H1 (cell line): ENCODE measurements around the gene DIPK1C. TPM values are rescaled to one million over a fixed set of nuclear protein-coding genes. Genes with fewer than 3 reads are reported as not detected.

Experiments used
- CTCF ChIA-PET: fragments of 300-600 bp; sonication (Branson Sonifier 250); formaldehyde crosslinking; loops from one replicate; lab custom pipeline; 2021; ENCODE audit not compliant: partially characterized antibody; lab: Charles Lee
- POLR2A ChIA-PET: fragments of 300-600 bp; sonication (Branson Sonifier 250); formaldehyde crosslinking; loops from one replicate; lab custom pipeline; 2021; ENCODE audit warnings: inconsistent platforms; ENCODE audit not compliant: partially characterized antibody; lab: Charles Lee
- DNase-seq, 2 experiments: peaks; one replicate each; pipeline versions ENCODE4 v3.0.0 to v3.0.0-alpha.2; 2010 to 2022; ENCODE audit warnings: low spot score in 2 of 2, low read depth in 1 of 2, mixed read lengths in 1 of 2
- FAIRE-seq: peaks from 2 replicates; lab custom pipeline; 2011; peaks lifted over from hg19 to GRCh38; lab: Jason Lieb, UNC
- H2AFZ ChIP-seq: 2 replicates; pipeline ENCODE4 v1.8.1; 2012; ENCODE audit warnings: low read length, inconsistent platforms
- H2AK5ac ChIP-seq: 2 replicates; pipeline ENCODE4 v1.6.1; 2013; ENCODE audit warnings: low read depth, low read length
- H2BK120ac ChIP-seq: replicated peaks from 2 replicates; pipeline ENCODE3; 2013; ENCODE audit warnings: low read depth, low read length, inconsistent platforms
- H2BK12ac ChIP-seq: 2 replicates; pipeline ENCODE4 v1.6.1; 2013; ENCODE audit warnings: low read depth, low read length
- H2BK15ac ChIP-seq: 2 replicates; pipeline ENCODE4 v1.6.1; 2013; ENCODE audit warnings: low read length
- H2BK20ac ChIP-seq: 2 replicates; pipeline ENCODE4 v1.6.1; 2013; ENCODE audit warnings: low read length
- H2BK5ac ChIP-seq: 2 replicates; pipeline ENCODE4 v1.6.1; 2013; ENCODE audit warnings: low read depth, low read length
- H3K14ac ChIP-seq: 2 replicates; pipeline ENCODE4 v1.6.1; 2013; ENCODE audit warnings: inconsistent platforms; ENCODE audit not compliant: insufficient read length
- H3K18ac ChIP-seq: 2 replicates; pipeline ENCODE4 v1.6.1; 2013; ENCODE audit warnings: low read length; ENCODE audit errors: extremely low read depth
- H3K23ac ChIP-seq: 2 replicates; pipeline ENCODE4 v1.6.1; 2013; ENCODE audit warnings: inconsistent platforms; ENCODE audit not compliant: insufficient read length
- H3K23me2 ChIP-seq: 2 replicates; pipeline ENCODE4 v1.6.1; 2013; ENCODE audit warnings: low read depth, low read length
- H3K27ac ChIP-seq: 2 replicates; pipeline ENCODE4 v1.6.1; 2011; ENCODE audit warnings: low read depth, low read length, inconsistent platforms
- H3K27me3 ChIP-seq, 4 experiments: replicated peaks in 1 of 4; 1 replicate in 1 of 4; 2 replicates in 3 of 4; pipeline versions ENCODE4 v1.6.1 to v1.8.1; 2011 to 2013; ENCODE audit warnings: low read length in 3 of 4, mild to moderate bottlenecking in 3 of 4, inconsistent platforms in 2 of 4, mixed read lengths in 2 of 4, moderate library complexity in 1 of 4; ENCODE audit not compliant: control insufficient read depth in 3 of 4, insufficient read depth in 3 of 4; ENCODE audit errors: extremely low read depth in 1 of 4
- H3K36me3 ChIP-seq, 4 experiments: 2 replicates each; pipeline versions ENCODE4 v1.6.1 to v1.8.1; 2011 to 2013; ENCODE audit warnings: mild to moderate bottlenecking in 4 of 4, low read length in 3 of 4, moderate library complexity in 2 of 4, control low read depth in 1 of 4, inconsistent platforms in 1 of 4; ENCODE audit not compliant: insufficient read depth in 4 of 4, control insufficient read depth in 2 of 4
- H3K4ac ChIP-seq: replicated peaks from 2 replicates; pipeline ENCODE3; 2013; ENCODE audit warnings: low read length, low read depth, mixed read lengths, inconsistent platforms; ENCODE audit not compliant: insufficient read length
- H3K4me1 ChIP-seq, 4 experiments: replicated peaks in 1 of 4; 1 replicate in 1 of 4; 2 replicates in 3 of 4; pipeline versions ENCODE4 v1.6.1 to v1.8.1; 2011 to 2013; ENCODE audit warnings: low read length in 3 of 4, inconsistent platforms in 2 of 4, mixed read lengths in 1 of 4; ENCODE audit not compliant: insufficient read depth in 4 of 4, control insufficient read depth in 3 of 4
- H3K4me2 ChIP-seq, 2 experiments: 2 replicates each; pipeline versions ENCODE4 v1.6.1 to v1.8.1; 2011 to 2013; ENCODE audit warnings: low read depth in 2 of 2, low read length in 2 of 2, control low read depth in 1 of 2, inconsistent platforms in 1 of 2, mild to moderate bottlenecking in 1 of 2; ENCODE audit not compliant: insufficient read depth in 1 of 2
- H3K4me3 ChIP-seq, 4 experiments: fragments of 200-600, 300-600 bp in 1 of 4; sonication (generic), shearing (Covaris generic), sonication (Bioruptor Twin) in 1 of 4; 2 replicates each; pipeline versions ENCODE4 v1.5.1 to v1.8.1; 2011 to 2016; ENCODE audit warnings: low read length in 4 of 4, low read depth in 3 of 4, control low read depth in 2 of 4, inconsistent platforms in 2 of 4, mild to moderate bottlenecking in 2 of 4, mixed read lengths in 1 of 4, moderate library complexity in 1 of 4; ENCODE audit not compliant: insufficient read depth in 2 of 4; ENCODE audit errors: extremely low read depth in 1 of 4
- H3K56ac ChIP-seq: replicated peaks from 2 replicates; pipeline ENCODE3; 2013; ENCODE audit warnings: low read depth, mild to moderate bottlenecking, mixed read lengths, low read length, inconsistent platforms; ENCODE audit not compliant: insufficient read length
- H3K79me1 ChIP-seq: 2 replicates; pipeline ENCODE4 v1.6.1; 2013; ENCODE audit warnings: low read depth, low read length, control low read depth
- H3K79me2 ChIP-seq, 2 experiments: 2 replicates each; pipeline versions ENCODE4 v1.6.1 to v1.8.1; 2012 to 2013; ENCODE audit warnings: low read length in 2 of 2, mild to moderate bottlenecking in 2 of 2, inconsistent platforms in 1 of 2; ENCODE audit not compliant: insufficient read depth in 2 of 2, control insufficient read depth in 1 of 2
- H3K9ac ChIP-seq, 4 experiments: replicated peaks in 1 of 4; 1 replicate in 1 of 4; 2 replicates in 3 of 4; pipeline versions ENCODE4 v1.6.1 to v1.8.1; 2011 to 2013; ENCODE audit warnings: low read depth in 3 of 4, low read length in 3 of 4, control low read depth in 2 of 4, mild to moderate bottlenecking in 2 of 4, moderate library complexity in 2 of 4, inconsistent platforms in 1 of 4; ENCODE audit errors: extremely low read depth in 1 of 4
- H3K9me3 ChIP-seq, 2 experiments: 2 replicates each; pipeline versions ENCODE4 v1.6.1 to v1.8.1; 2012 to 2013; ENCODE audit warnings: mild to moderate bottlenecking in 2 of 2, moderate library complexity in 2 of 2, control low read depth in 1 of 2, inconsistent platforms in 1 of 2, low read depth in 1 of 2, low read length in 1 of 2, mixed read lengths in 1 of 2; ENCODE audit not compliant: insufficient read depth in 2 of 2
- H4K20me1 ChIP-seq, 2 experiments: replicated peaks in 1 of 2; 2 replicates each; pipeline versions ENCODE3 to v1.8.1; 2011 to 2013; ENCODE audit warnings: inconsistent platforms in 2 of 2, low read length in 2 of 2, mild to moderate bottlenecking in 1 of 2; ENCODE audit not compliant: insufficient read depth in 2 of 2, control insufficient read depth in 1 of 2
- H4K5ac ChIP-seq: 2 replicates; pipeline ENCODE4 v1.6.1; 2013; ENCODE audit warnings: low read length, low read depth, mixed read lengths, inconsistent platforms; ENCODE audit not compliant: insufficient read length
- H4K8ac ChIP-seq: 2 replicates; pipeline ENCODE4 v1.8.0; 2013; ENCODE audit warnings: mild to moderate bottlenecking, moderate library complexity, low read length, inconsistent platforms; ENCODE audit not compliant: insufficient read depth; ENCODE audit errors: extremely low read depth
- H4K91ac ChIP-seq: replicated peaks from 2 replicates; pipeline ENCODE3; 2013; ENCODE audit warnings: low read length, mixed read lengths, inconsistent platforms; ENCODE audit not compliant: insufficient read length
- ASH2L ChIP-seq: fragments of 200-600, 300-600 bp; sonication (generic); IDR thresholded peaks from one replicate; pipeline ENCODE4 v1.7.1; 2017; ENCODE audit warnings: low read length
- ATF3 ChIP-seq: IDR thresholded peaks from 2 replicates; pipeline ENCODE4 v1.6.1; 2011; ENCODE audit warnings: low read depth, mild to moderate bottlenecking, low read length; ENCODE audit not compliant: insufficient read depth
- CEBPB ChIP-seq: IDR thresholded peaks from 2 replicates; pipeline ENCODE4 v1.6.1; 2012; ENCODE audit warnings: low read depth, low read length
- EP300 ChIP-seq, 2 experiments: IDR thresholded peaks; 1 replicate in 1 of 2; 2 replicates in 1 of 2; pipeline ENCODE4 v1.6.1; 2011 to 2012; ENCODE audit warnings: low read depth in 2 of 2, low read length in 2 of 2, mild to moderate bottlenecking in 2 of 2, borderline replicate concordance in 1 of 2, inconsistent platforms in 1 of 2, moderate library complexity in 1 of 2
- KDM1A ChIP-seq: fragments of 200-600, 300-600 bp; sonication (generic); IDR thresholded peaks from 2 replicates; pipeline ENCODE4 v1.7.1; 2016; ENCODE audit warnings: mild to moderate bottlenecking, low read length, borderline replicate concordance
- KDM4A ChIP-seq: IDR thresholded peaks from one replicate; pipeline ENCODE4 v1.7.1; 2012; ENCODE audit warnings: low read depth, mild to moderate bottlenecking, moderate library complexity, low read length, inconsistent platforms; ENCODE audit not compliant: severe bottlenecking
- MAFK ChIP-seq: IDR thresholded peaks from 2 replicates; pipeline ENCODE4 v1.6.1; 2012; ENCODE audit warnings: low read depth, mild to moderate bottlenecking, improper control_type of control experiment, low read length
- NRF1 ChIP-seq: IDR thresholded peaks from 2 replicates; pipeline ENCODE4 v1.6.1; 2011; ENCODE audit warnings: mild to moderate bottlenecking, low read depth, low read length, improper control_type of control experiment
- PHF8 ChIP-seq: fragments of 200-600 bp; sonication (generic); conservative IDR thresholded peaks from 2 replicates; pipeline ENCODE4 v1.7.1; 2012; ENCODE audit warnings: low read depth, mild to moderate bottlenecking, inconsistent platforms, low read length, moderate library complexity
- POLR2AphosphoS5 ChIP-seq: IDR thresholded peaks from 2 replicates; pipeline ENCODE4 v1.6.1; 2011; ENCODE audit warnings: low read depth, low read length
- SUZ12 ChIP-seq: fragments of 200-600 bp; sonication (generic); IDR thresholded peaks from 2 replicates; pipeline ENCODE4 v1.6.1; 2012; ENCODE audit warnings: mild to moderate bottlenecking, inconsistent platforms, low read length, moderate library complexity, mixed read lengths
- WGBS, 2 experiments: shearing (Covaris generic) in 1 of 2; methylation state at CpG; one replicate each; pipeline versions ENCODE4 v1.1.6 to v1.1.7; 2013 to 2015; ENCODE audit warnings: low lambda C conversion rate in 2 of 2, mixed read lengths in 2 of 2, inconsistent platforms in 1 of 2, low coverage in 1 of 2, missing lambda C conversion rate in 1 of 2; ENCODE audit not compliant: insufficient replicate concordance in 2 of 2, insufficient coverage in 1 of 2, insufficient read length in 1 of 2; ENCODE audit errors: extremely low coverage in 1 of 2, missing lambda C conversion rate in 1 of 2; 5-methylcytosine and 5-hydroxymethylcytosine counted together
- polyA plus RNA-seq, 7 experiments: library from polyadenylated mRNA; depleted of rRNA in 3 of 7; stranded (reverse) in 5 of 7; unstranded in 2 of 7; fragments of >200 nt in 5 of 7; fragments of 200-250 nt in 2 of 7; gene quantifications; 1 replicate in 5 of 7; 2 replicates in 1 of 7; 4 replicates in 1 of 7; pipeline versions ENCODE4 v1.2.1 to v1.2.3, GENCODE V29; 2011 to 2013; ENCODE audit warnings: missing spikeins in 2 of 7, mixed read lengths in 2 of 7
- total RNA-seq: library from RNA; stranded (reverse); fragmentation: NEBNext Ultra II Directional; extraction: Animal tissue kit (Norgen Biotek cat#: 25700); gene quantifications from 2 replicates; pipeline ENCODE4 v1.2.1, GENCODE V29; 2021

DIPK1C gene
- total and polyA plus RNA-seq, 2 of the 8 experiments (the other 6 are each of a cell fraction or from before 2014, with no cell fraction given): 0.08 TPM; not detected in 1

DNA sequence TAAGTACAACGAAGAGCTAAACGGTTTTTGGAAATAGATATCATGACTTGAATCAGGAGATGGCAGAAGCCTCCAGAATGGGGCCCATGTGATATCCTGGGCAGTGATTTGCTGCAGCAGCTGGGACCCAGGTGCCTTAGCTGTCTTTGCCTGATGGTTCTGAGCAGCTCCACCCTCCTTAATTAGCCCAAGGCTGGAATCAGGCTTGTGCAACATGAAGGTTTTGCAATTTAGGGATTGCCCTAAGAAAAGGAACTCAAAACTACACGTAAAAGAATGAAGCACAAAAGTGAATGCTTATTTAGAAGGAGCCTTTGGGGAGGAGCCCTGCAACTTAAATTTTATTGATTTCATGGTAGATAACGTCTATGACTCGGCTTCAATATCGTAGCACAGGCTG lies 21.8 kb upstream of the DIPK1C start:
- Histone ChIP-seq H3K36me3 (no peaks in the 10 kb centered on the region), H4K91ac (no peak overlapping the region), H3K23me2 (no peaks in the 10 kb centered on the region), H3K9me3 (no peaks in the 10 kb centered on the region), H2AFZ (no peak overlapping the region), H3K4me1 (no peaks in the 10 kb centered on the region; a peak in 1 of 7 replicates), H2BK12ac (no peak overlapping the region), H3K23ac (no peak overlapping the region), H3K4me3 (no peak overlapping the region), H3K4ac (no peak overlapping the region), H3K9ac (no peak overlapping the region), H3K27me3 (peaks cover 0 to 1% (median 0%) of the 10 kb centered on the region in 4 experiments; a peak in 1 of 7 replicates), H2BK20ac (no peak overlapping the region), H3K79me1 (no peaks in the 10 kb centered on the region), H2BK120ac (no peak overlapping the region), H4K5ac (no peak overlapping the region), H3K14ac (no peak overlapping the region), H2BK15ac (no peak overlapping the region), H4K8ac (no peak overlapping the region), H3K56ac (no peak overlapping the region), H2AK5ac (no peak overlapping the region), H3K18ac (no peak overlapping the region), H3K4me2 (no peak overlapping the region), H3K27ac (no peak overlapping the region), H2BK5ac (no peak overlapping the region), H3K79me2 (no peaks in the 10 kb centered on the region), H4K20me1 (no peaks in the 10 kb centered on the region)
- POLR2A ChIA-PET: no interaction called here
- CTCF ChIA-PET: interaction anchor here (0.9 to 1.9 kb wide), 4 partner anchors 15 to 129 kb away, joined by 3 to 7 read pairs (median 4); partner anchors contain the start of gene CNDP2
- DNase-seq (no peak), FAIRE-seq (no peak)
- 93% methylated on average over 6 of the region's 6 CpGs; no CpG with 5 or more reads in 1 of the 2 experiments for WGBS, 2 experiments
- TF ChIP-seq EP300 (IDR thresholded peaks at IDR 0.05; ENCODE audit: borderline replicate concordance in 1 of 2, low read depth in 2 of 2, low read length in 2 of 2) (no peak), SUZ12 (no peak), CEBPB (no peak), KDM4A (no peak), ATF3 (no peak), MAFK (no peak), PHF8 (no peak), POLR2AphosphoS5 (no peak), NRF1 (no peak), KDM1A (no peak), ASH2L (no peak)
